NCI-H524 treated with DMSO at 0.1 percent for 48 hours (cell line): ENCODE data around the gene SRCAP.

ENCODE experiments used
- DNase-seq: peaks from one replicate; lab custom pipeline; 2025; lab: John Stamatoyannopoulos, UW

SRCAP gene

DNA sequence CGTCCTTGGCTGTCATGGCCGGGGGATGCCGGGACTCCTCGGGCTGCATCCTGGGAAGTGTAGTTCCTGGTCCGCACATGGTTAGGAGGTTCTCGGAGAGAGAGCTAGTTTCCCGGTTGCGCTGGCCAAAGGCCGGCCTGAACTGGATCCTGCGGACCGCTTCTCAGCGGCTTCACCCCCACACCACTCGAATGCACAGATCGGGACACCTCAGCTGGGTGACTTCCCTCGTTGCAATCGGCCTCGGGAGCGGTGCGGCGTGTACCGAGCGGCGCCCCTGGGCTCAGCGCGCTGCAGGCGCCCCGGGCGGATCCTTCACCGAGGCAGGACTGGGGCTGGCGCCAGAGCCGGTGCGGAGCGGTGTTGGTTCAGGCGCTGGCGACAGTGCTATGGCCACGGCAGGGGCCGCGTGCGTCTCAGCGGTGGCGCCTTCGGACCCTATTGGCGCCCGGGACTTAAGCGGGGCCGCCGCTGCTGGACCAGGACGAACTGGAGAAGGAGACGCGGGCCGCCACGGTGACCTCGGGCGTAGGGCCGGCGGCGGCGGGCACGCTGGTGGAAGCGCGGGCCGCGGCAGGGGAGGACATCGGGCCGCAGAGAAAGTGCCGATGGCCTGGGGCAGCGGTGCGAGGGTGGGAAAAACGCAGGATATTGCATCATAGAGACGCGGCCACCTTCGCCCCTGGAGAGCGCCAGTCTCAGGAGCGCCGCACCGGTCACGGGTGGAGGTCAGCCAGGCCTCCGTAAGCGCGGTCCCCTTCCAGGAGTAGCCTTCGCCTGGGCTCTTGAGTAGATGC lies 76.6 kb downstream of the SRCAP start:
- no peak for DNase-seq

- no peak for DNase-seq
These were observed 78.8 kb downstream of the SRCAP start for GRCh38 chr16:30777591-30778297.

GRCh38 chr16:30778549-30779244 lies 79.7 kb downstream of the SRCAP start:
- DNase-seq, result no peak

DNA sequence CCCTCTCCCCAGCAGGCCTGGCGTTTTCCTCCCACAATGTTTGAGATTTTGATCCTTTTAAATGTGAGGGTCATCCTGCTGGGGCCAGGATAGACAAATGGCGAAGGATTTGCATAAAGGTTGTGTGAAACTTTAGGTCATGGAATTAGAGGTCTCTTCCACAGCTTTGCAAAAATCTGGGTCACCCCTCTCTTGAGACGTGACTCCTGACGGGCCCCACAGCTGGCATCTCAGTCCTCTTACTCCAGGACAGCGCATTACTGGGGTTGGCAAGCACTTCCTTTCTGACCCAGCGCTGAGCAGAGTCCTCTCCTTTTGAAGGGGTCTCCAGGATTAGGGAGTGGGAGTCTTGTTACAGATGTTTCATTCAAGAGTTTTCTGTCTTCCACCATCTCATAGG lies 80.6 kb downstream of the SRCAP start:
- no peak for DNase-seq

GRCh38 chr16:30780021-30780420 lies 81.0 kb downstream of the SRCAP start:
- DNase-seq, result no peak

DNA sequence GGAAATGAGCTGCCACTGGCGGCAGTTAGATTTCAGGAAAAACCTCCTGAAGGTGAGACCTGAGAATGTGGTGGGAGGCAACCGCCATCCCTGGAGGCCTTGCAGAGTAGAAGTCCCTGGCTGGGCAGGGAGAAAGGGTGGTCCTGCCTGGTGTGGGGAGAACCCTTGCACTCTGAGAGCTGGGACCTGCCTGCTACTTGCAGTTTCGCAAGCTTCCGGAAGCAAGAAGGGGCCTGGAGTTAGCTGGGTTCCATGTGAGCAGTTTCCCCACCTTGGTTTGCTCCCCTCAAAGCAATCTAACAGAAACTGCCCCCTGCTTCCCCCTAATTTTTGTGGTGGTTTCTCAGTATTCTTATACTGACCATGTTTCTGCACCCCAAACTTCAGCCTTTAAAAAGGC lies 81.6 kb downstream of the SRCAP start:
- DNase-seq, result no peak

- DNase-seq, result no peak
These were observed 83.7 kb downstream of the SRCAP start for GRCh38 chr16:30782486-30783279.

DNA sequence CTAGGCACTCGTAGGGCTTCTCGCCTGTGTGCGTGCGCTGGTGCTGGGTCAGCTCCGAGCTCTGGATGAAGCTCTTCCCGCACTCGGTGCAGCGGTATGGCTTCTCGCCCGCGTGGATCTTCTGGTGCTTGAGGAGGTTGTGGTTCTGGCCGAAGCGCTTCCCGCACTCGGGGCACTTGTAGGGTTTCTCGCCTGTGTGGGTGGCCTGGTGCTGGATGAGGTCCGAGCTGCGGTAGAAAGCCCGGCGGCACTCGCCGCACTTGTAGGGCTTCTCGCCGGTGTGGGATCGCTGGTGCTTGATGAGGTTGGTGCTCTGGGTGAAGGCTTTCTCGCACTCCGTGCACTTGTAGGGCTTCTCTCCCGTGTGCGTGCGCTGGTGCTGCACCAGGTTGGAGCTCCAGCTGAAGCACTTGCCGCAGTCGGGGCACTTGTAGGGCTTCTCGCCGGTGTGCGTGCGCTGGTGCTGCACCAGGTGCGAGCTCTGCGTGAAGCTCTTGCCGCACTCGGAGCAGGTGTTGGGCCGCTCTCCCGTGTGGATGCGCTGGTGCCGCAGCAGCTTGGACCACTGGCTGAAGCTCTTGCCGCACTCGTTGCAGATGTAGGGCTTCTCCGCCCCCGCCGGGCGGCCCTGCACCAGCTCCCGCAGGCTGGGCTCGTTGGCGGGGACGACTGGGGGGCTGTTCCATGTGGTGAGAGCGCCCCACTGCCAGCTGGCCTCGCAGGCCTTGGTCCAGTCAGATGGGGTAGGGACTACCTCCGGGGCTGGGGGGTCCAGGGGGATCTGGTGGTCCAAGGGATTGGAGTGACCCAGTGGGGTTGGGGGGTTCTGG lies 84.5 kb downstream of the SRCAP start:
- no peak for DNase-seq

DNA sequence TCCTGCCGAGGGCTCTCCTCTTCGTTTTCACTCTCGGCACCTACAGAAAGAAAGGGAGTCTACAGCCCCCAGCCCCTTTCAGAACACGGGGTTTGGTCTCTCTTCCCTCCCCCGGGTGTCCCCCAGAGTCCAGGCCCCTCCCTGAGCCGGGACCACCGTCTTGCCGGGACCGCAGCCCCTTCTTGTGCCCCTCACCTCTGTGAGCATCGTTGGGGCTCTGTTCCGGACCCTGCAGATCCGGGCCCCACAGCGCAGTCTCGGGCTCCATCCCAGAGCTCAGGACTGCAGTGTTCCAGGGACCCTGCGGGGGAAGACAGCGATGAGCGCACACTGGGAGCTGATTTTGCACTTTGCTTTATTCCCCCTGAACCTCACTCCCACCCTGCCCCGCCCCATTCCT lies 85.2 kb downstream of the SRCAP start:
- DNase-seq, result no peak

GRCh38 chr16:30785126-30786106 lies 86.4 kb downstream of the SRCAP start:
- no peak for DNase-seq

GRCh38 chr16:30786115-30786935 lies 87.4 kb downstream of the SRCAP start:
- DNase-seq, result no peak

DNA sequence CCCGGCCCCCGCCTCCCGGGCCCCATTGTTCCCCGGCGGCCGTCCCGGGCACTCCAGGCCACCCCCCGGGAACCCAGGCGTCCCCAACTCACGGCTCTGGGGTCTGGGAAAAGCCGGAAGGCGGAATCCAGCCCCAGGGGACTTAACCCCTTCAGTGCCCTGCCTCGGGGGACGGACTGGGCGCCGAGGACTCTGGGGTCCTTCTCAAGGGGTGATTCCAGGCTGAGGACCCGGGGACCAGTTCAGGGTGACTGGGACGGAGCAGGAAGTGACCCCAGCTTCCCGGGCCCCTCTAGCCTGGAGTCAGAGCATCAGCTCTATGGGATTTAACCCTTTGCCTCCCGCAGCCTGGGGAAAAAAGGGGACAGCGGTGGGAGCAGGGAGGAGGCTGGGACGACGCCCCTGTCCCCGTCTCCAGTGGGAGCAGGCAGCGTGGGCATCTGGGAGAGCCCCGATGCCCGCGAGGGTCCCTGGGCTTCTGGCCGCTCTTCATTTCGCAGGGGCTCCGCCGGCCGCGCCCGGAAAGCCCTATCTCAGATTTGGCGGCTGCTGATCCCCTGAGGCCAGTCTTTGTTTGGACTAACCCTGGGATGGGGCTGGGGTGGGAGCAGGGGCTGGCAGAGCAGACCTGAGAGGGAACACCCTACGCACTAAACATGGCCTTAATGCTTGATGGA lies 88.1 kb downstream of the SRCAP start, which contains the start of gene ZNF629:
TSS of gene ZNF629 (minus strand) at position 270 of the 677 bp plus-strand sequence. CDS start 2,723 bp downstream, outside the sequence.
- DNase-seq, result no peak

DNA sequence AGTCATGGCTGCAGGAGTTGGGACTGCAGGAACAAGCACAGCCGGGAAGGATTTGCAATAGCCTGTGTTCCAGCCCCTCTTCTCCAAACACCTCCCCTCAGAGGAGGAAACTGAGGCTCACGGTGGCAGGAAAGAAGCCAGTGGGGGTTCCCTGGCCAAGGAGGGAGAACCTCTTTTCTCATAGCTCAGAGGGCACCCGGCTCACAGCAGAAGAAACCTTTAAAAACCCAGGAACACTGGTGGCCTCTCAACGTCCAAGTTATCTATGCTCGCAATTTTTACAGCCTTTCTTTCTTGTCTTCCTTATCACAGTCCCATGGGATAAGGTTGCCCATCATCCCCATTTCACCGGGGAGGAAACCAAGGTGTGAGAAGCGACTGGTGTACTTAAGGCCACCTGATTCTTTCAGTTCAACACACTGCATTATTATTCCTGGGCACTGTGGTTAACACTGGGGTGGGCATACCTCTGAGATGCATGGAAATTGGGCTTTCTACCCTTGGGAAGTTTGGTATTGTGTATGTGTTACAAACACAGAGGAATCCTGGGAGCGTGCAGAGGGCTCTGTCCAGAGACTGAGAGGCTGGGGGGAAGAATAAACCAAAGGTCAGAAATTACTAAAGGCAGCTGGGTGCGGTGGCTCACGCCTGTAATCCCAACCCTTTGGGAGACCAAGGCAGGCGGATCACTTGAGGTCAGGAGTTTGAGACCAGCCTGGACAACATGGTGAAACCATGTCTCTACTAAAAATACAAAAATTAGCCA lies 88.8 kb downstream of the SRCAP start:
- DNase-seq, result no peak
